Measurements from ENCODE around the gene IQGAP1. TPM values are rescaled to one million over a fixed set of nuclear protein-coding genes. Genes with fewer than 3 reads are reported as not detected.

The IQGAP1 gene
- polyA plus RNA-seq, 2 of the 4 experiments (the other 2 are of a cell fraction): 100 to 168 TPM

DNA sequence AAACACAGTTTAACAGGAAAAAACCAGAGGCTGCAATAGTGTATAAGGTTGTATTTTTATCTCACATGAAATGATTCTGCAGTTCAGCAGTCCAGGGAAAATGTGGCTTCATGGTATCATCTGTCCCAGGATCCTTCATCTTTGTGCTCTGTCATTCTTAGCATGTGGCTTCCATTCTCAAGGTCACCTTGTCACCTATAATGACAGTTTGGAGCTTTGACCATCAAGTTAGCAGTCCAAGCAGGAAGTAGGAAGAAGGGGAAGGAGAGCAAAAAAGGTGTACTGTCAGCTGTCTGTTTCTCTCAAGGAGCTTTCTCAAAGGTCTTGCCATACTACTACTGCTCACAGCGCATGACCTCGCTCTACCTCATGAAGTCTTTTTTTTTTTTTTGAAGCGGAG lies 83.1 kb downstream of the IQGAP1 start (continued):
- TF ChIP-seq RCOR1 (IDR thresholded peaks at IDR 0.05; ENCODE audit: low read depth, low read length): no peak
- no peak for TF ChIP-seq TP53 (CRISPR knock-in tag; IDR thresholded peaks at IDR 0.05)

DNA sequence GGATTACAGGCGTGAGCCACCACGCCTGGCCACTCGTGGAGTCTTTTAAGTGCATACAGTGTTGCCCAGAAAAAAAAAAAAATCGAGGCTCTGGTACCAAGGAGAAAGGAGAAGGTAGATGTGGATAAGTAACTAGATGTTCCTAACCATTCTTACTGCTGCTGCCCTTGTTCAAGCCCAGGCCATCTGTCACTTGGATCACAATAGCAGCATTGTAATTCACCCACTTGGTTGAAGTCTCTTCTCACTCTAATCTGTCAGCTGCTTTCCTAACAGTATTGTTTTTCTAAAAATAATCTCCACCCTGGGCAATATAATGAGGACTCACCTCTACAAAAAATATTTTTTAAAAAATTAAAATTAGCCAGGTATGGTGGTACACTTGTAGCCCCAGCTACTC lies 83.7 kb downstream of the IQGAP1 start:
- H3K4me2 ChIP-seq: no peak overlapping the region
- no peaks in the 10 kb centered on the region for H3K4me1 ChIP-seq
- TF ChIP-seq CEBPB (IDR thresholded peaks at IDR 0.05) (no peak), HOXB13 (CRISPR knock-in tag; IDR thresholded peaks at IDR 0.05; ENCODE audit: low read depth) (no peak), TFCP2L1 (CRISPR knock-in tag; IDR thresholded peaks at IDR 0.05) (no peak), CBX8 (IDR thresholded peaks at IDR 0.05) (no peak), POLR2AphosphoS2 (conservative IDR thresholded peaks at IDR 0.05; ENCODE audit: low read length) (no peak), CHD4 (IDR thresholded peaks at IDR 0.05; ENCODE audit: borderline replicate concordance) (no peak), RFX5 (IDR thresholded peaks at IDR 0.05) (no peak), EHMT2 (IDR thresholded peaks at IDR 0.05; ENCODE audit: low read depth) (no peak), BHLHE40 (IDR thresholded peaks at IDR 0.05; ENCODE audit: low read depth, low read length) (no peak), CBX2 (IDR thresholded peaks at IDR 0.05; ENCODE audit: borderline replicate concordance, low read depth) (no peak), POLR2A (IDR thresholded peaks at IDR 0.05; ENCODE audit: low read length) (no peak)
- TF ChIP-seq, protein P1, sequence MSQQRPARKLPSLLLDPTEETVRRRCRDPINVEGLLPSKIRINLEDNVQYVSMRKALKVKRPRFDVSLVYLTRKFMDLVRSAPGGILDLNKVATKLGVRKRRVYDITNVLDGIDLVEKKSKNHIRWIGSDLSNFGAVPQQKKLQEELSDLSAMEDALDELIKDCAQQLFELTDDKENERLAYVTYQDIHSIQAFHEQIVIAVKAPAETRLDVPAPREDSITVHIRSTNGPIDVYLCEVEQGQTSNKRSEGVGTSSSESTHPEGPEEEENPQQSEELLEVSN (IDR thresholded peaks at IDR 0.05; ENCODE audit: borderline replicate concordance, low read depth): no peak
- TF ChIP-seq, protein P2, sequence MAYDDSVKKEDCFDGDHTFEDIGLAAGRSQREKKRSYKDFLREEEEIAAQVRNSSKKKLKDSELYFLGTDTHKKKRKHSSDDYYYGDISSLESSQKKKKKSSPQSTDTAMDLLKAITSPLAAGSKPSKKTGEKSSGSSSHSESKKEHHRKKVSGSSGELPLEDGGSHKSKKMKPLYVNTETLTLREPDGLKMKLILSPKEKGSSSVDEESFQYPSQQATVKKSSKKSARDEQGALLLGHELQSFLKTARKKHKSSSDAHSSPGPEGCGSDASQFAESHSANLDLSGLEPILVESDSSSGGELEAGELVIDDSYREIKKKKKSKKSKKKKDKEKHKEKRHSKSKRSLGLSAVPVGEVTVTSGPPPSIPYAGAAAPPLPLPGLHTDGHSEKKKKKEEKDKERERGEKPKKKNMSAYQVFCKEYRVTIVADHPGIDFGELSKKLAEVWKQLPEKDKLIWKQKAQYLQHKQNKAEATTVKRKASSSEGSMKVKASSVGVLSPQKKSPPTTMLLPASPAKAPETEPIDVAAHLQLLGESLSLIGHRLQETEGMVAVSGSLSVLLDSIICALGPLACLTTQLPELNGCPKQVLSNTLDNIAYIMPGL (CRISPR knock-in tag; IDR thresholded peaks at IDR 0.05; ENCODE audit: borderline replicate concordance): no peak
- WGBS (ENCODE audit: missing lambda C conversion rate): 74% methylated on average over 4 of the region's 4 CpGs
- ATAC-seq (no peak), DNase-seq (ENCODE audit: low read depth in 1 of 2, low spot score in 1 of 2) (no peak), FAIRE-seq (no peak)
- ChIA-PET POLR2A (interaction anchor here (0.7 kb wide), 1 partner anchor 41 kb away, joined by 3 read pairs; no protein-coding TSS in a partner anchor), CTCF (interaction anchor here (1.2 to 9.5 kb wide), 3 partner anchors 10 to 171 kb away, joined by 5 to 70 read pairs (median 36); no protein-coding TSS in a partner anchor)
- no peaks in the 10 kb centered on the region for H3K9me3 ChIP-seq
- H3K27ac ChIP-seq: no peak overlapping the region
- no peak overlapping the region for H3K4me3 ChIP-seq

DNA sequence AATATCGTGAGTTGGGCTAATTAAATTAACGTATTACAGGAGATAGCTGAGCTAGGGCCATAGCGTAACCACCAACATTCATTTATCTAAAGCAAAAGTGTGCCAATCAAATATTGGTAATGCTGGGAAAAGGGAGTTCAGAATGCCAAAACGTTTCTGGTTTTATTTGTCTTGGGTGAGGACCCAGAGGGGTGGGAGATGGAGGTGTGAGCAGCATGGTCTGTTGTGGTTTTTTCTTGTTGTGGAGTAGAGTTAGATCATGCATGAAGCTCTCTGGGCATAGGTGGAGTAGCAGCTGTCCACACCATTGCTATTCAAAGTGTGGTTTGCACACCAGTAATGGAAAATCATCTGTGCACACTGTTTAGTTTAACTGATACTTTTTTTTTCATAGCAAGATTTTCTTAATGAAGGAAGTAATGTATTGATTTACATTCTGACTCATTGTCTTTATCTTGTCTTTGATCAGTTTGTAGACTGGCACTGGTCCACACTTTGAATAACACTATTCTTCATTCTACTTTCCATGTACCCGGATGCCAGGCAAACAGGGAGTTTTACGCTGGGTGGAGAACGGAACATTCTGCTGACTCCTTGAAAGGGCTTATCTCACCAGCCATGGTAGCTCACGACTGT lies 90.9 kb downstream of the IQGAP1 start:
- H3K9me3 ChIP-seq: no peaks in the 10 kb centered on the region
- 78% methylated on average over 8 of the region's 8 CpGs for WGBS (ENCODE audit: missing lambda C conversion rate)
- FAIRE-seq: no peak
- CTCF ChIA-PET: interaction anchor here (1.0 to 20.3 kb wide), 8 partner anchors 19 to 407 kb away, joined by 3 to 412 read pairs (median 4); partner anchors contain the start of gene IQGAP1
- no peaks in the 10 kb centered on the region for H3K4me1 ChIP-seq
- no peak for TF ChIP-seq HEYL (CRISPR knock-in tag; IDR thresholded peaks at IDR 0.05)
- no peak for TF ChIP-seq RARB (CRISPR knock-in tag; IDR thresholded peaks at IDR 0.05)
- no peak for TF ChIP-seq ESRRA (IDR thresholded peaks at IDR 0.05; ENCODE audit: borderline replicate concordance, low read length)
- TF ChIP-seq RFX5 (IDR thresholded peaks at IDR 0.05): no peak
- TF ChIP-seq ZNF302 (CRISPR knock-in tag; IDR thresholded peaks at IDR 0.05): no peak
- TF ChIP-seq CHD4 (IDR thresholded peaks at IDR 0.05; ENCODE audit: borderline replicate concordance): no peak
- TF ChIP-seq HOXB5 (CRISPR knock-in tag; IDR thresholded peaks at IDR 0.05): no peak
- TF ChIP-seq BHLHE40 (IDR thresholded peaks at IDR 0.05; ENCODE audit: low read depth, low read length): no peak
- no peak for TF ChIP-seq GATA3 (IDR thresholded peaks at IDR 0.05; ENCODE audit: borderline replicate concordance)
- TF ChIP-seq POLR2AphosphoS2 (conservative IDR thresholded peaks at IDR 0.05; ENCODE audit: low read length): no peak
- TF ChIP-seq POLR2A (IDR thresholded peaks at IDR 0.05; ENCODE audit: low read length): no peak
- TF ChIP-seq, protein P3, sequence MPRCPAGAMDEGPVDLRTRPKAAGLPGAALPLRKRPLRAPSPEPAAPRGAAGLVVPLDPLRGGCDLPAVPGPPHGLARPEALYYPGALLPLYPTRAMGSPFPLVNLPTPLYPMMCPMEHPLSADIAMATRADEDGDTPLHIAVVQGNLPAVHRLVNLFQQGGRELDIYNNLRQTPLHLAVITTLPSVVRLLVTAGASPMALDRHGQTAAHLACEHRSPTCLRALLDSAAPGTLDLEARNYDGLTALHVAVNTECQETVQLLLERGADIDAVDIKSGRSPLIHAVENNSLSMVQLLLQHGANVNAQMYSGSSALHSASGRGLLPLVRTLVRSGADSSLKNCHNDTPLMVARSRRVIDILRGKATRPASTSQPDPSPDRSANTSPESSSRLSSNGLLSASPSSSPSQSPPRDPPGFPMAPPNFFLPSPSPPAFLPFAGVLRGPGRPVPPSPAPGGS (IDR thresholded peaks at IDR 0.05): no peak
- no peak for TF ChIP-seq EHF (CRISPR knock-in tag; IDR thresholded peaks at IDR 0.05)
- TF ChIP-seq RCOR1 (IDR thresholded peaks at IDR 0.05; ENCODE audit: low read depth, low read length): no peak
- TF ChIP-seq, protein P4, sequence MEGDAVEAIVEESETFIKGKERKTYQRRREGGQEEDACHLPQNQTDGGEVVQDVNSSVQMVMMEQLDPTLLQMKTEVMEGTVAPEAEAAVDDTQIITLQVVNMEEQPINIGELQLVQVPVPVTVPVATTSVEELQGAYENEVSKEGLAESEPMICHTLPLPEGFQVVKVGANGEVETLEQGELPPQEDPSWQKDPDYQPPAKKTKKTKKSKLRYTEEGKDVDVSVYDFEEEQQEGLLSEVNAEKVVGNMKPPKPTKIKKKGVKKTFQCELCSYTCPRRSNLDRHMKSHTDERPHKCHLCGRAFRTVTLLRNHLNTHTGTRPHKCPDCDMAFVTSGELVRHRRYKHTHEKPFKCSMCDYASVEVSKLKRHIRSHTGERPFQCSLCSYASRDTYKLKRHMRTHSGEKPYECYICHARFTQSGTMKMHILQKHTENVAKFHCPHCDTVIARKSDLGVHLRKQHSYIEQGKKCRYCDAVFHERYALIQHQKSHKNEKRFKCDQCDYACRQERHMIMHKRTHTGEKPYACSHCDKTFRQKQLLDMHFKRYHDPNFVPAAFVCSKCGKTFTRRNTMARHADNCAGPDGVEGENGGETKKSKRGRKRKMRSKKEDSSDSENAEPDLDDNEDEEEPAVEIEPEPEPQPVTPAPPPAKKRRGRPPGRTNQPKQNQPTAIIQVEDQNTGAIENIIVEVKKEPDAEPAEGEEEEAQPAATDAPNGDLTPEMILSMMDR (IDR thresholded peaks at IDR 0.05): no peak
- TF ChIP-seq MYC (IDR thresholded peaks at IDR 0.05; ENCODE audit: borderline replicate concordance, low read length): no peak
- TF ChIP-seq JUNB (IDR thresholded peaks at IDR 0.05): no peak
- TF ChIP-seq, protein P5, sequence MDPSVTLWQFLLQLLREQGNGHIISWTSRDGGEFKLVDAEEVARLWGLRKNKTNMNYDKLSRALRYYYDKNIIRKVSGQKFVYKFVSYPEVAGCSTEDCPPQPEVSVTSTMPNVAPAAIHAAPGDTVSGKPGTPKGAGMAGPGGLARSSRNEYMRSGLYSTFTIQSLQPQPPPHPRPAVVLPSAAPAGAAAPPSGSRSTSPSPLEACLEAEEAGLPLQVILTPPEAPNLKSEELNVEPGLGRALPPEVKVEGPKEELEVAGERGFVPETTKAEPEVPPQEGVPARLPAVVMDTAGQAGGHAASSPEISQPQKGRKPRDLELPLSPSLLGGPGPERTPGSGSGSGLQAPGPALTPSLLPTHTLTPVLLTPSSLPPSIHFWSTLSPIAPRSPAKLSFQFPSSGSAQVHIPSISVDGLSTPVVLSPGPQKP (IDR thresholded peaks at IDR 0.05; ENCODE audit: low read depth, low read length): no peak
- no peak overlapping the region for H3K4me3 ChIP-seq
- ATAC-seq: no peak
- POLR2A ChIA-PET: interaction anchor here (0.6 to 1.5 kb wide), 2 partner anchors 154 to 159 kb away, joined by 3 read pairs; no protein-coding TSS in a partner anchor
- H3K27ac ChIP-seq: no peak overlapping the region
- no peak for DNase-seq (ENCODE audit: low read depth in 1 of 2, low spot score in 1 of 2)
- H3K4me2 ChIP-seq: no peak overlapping the region

Data from A549 (cell line).